Activated B cell treated with CpG ODN at 0.5 μM for 24 hours (primary cell): ENCODE data around the gene NANP. TPM values are rescaled to one million over a fixed set of nuclear protein-coding genes. Genes with fewer than 3 reads are reported as not detected.
"Not testable (repeated sequence)": the region's sequence is repeated elsewhere in the genome, so short reads cannot be mapped to it uniquely, and the experiment has no call there.

Experiments used
- ATAC-seq: fragments of 200-7000 bp; cut with Tn5 transposase; one replicate; pipeline ENCODE4 v1.10.0; 2021; ENCODE audit warnings: low read depth, mild to moderate bottlenecking, moderate library complexity
- CTCF ChIA-PET: fragments of 350-600 bp; sonication (Branson Sonifier 250); formaldehyde crosslinking; loops from one replicate; lab custom pipeline; 2021; ENCODE audit warnings: antibody characterized with exemption; lab: Charles Lee
- POLR2A ChIA-PET: fragments of 350-600 bp; sonication (Branson Sonifier 250); formaldehyde crosslinking; loops from one replicate; lab custom pipeline; 2021; ENCODE audit warnings: antibody characterized with exemption; lab: Charles Lee
- DNase-seq: peaks from one replicate; pipeline ENCODE4 v3.0.0; 2022
- H3K27ac Mint-ChIP-seq: one replicate; pipeline ENCODE4 v1.8.0; 2020; ENCODE audit warnings: mixed read lengths
- H3K27me3 Mint-ChIP-seq: one replicate; pipeline ENCODE4 v1.8.0; 2021; ENCODE audit warnings: mixed read lengths
- H3K36me3 Mint-ChIP-seq: one replicate; pipeline ENCODE4 v1.8.0; 2021; ENCODE audit warnings: low read depth, mixed read lengths
- H3K4me1 Mint-ChIP-seq: one replicate; pipeline ENCODE4 v1.8.0; 2021; ENCODE audit warnings: mixed read lengths
- H3K4me3 Mint-ChIP-seq: one replicate; pipeline ENCODE4 v1.8.0; 2020; ENCODE audit warnings: mild to moderate bottlenecking, mixed read lengths
- H3K9me3 Mint-ChIP-seq: one replicate; pipeline ENCODE4 v1.8.0; 2020; ENCODE audit warnings: mixed read lengths
- intact Hi-C: fragments of 100-400 bp; cut with micrococcal nuclease; formaldehyde crosslinking; loops from one replicate; pipeline ENCODE4 v1.15.1; 2024
- total RNA-seq: library from RNA; stranded (reverse); gene quantifications from 2 replicates; pipeline ENCODE4 v1.2.3, GENCODE V29; 2022
- TF ChIP-seq, protein P1 (sequence below): fragments of 200-600 bp; IDR thresholded peaks from one replicate; pipeline ENCODE4 v1.8.0; 2022; ENCODE audit warnings: antibody characterized with exemption, mild to moderate bottlenecking

NANP gene
- total RNA-seq, 1 donor from 2014 or later, result 2.7 TPM

GRCh38 chr20:25606094-25606695 lies 17.6 kb downstream of the NANP start:
- no peak overlapping the region for H3K4me3 Mint-ChIP-seq
- TF ChIP-seq, protein P1, sequence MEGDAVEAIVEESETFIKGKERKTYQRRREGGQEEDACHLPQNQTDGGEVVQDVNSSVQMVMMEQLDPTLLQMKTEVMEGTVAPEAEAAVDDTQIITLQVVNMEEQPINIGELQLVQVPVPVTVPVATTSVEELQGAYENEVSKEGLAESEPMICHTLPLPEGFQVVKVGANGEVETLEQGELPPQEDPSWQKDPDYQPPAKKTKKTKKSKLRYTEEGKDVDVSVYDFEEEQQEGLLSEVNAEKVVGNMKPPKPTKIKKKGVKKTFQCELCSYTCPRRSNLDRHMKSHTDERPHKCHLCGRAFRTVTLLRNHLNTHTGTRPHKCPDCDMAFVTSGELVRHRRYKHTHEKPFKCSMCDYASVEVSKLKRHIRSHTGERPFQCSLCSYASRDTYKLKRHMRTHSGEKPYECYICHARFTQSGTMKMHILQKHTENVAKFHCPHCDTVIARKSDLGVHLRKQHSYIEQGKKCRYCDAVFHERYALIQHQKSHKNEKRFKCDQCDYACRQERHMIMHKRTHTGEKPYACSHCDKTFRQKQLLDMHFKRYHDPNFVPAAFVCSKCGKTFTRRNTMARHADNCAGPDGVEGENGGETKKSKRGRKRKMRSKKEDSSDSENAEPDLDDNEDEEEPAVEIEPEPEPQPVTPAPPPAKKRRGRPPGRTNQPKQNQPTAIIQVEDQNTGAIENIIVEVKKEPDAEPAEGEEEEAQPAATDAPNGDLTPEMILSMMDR, result no peak
- H3K4me1 Mint-ChIP-seq, result peaks cover 2% of the 10 kb centered on the region
- ChIA-PET CTCF (no interaction called here), POLR2A (no interaction called here)
- no peaks in the 10 kb centered on the region for H3K36me3 Mint-ChIP-seq
- H3K27ac Mint-ChIP-seq, result no peak overlapping the region
- no peak for ATAC-seq
- no peak for DNase-seq
- intact Hi-C loops, result no loop called here
- no peaks in the 10 kb centered on the region for H3K9me3 Mint-ChIP-seq
- H3K27me3 Mint-ChIP-seq, result no peaks in the 10 kb centered on the region

DNA sequence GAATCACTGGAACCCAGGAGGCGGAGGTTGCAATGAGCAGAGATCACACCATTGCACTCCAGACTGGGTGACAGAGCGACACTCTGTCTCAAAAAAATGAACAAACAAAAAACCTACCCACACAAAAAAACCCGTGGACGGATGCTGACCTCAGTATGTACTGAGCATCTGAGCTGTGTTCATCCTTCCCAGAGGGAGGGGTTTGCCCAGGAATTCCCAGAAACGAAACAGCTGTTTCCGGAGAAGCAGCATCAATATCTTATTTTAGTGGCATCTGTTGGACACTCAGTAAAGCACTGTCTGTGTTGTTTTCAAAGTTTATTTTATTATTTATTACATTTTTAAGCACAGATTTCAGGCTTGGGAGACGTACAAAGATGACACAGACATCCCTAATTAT lies 18.7 kb downstream of the NANP start:
- peaks cover 2% of the 10 kb centered on the region for H3K4me1 Mint-ChIP-seq
- TF ChIP-seq, protein P1, result no peak
- ChIA-PET CTCF (no interaction called here), POLR2A (no interaction called here)
- ATAC-seq, result no peak
- no peaks in the 10 kb centered on the region for H3K36me3 Mint-ChIP-seq
- H3K9me3 Mint-ChIP-seq, result no peaks in the 10 kb centered on the region
- no peak overlapping the region for H3K27ac Mint-ChIP-seq
- DNase-seq, result no peak
- H3K27me3 Mint-ChIP-seq, result peaks cover under 1% of the 10 kb centered on the region
- H3K4me3 Mint-ChIP-seq, result no peak overlapping the region
- intact Hi-C loops, result no loop called here

GRCh38 chr20:25604611-25605010 lies 19.2 kb downstream of the NANP start:
- Mint-ChIP-seq H3K9me3 (no peaks in the 10 kb centered on the region), H3K36me3 (no peaks in the 10 kb centered on the region), H3K27ac (no peak overlapping the region), H3K27me3 (peaks cover 2% of the 10 kb centered on the region), H3K4me1 (peaks cover 2% of the 10 kb centered on the region), H3K4me3 (no peak overlapping the region)
- intact Hi-C loops, result no loop called here
- no peak for DNase-seq
- ChIA-PET CTCF (no interaction called here), POLR2A (no interaction called here)
- no peak for ATAC-seq
- TF ChIP-seq, protein P1, result no peak

DNA sequence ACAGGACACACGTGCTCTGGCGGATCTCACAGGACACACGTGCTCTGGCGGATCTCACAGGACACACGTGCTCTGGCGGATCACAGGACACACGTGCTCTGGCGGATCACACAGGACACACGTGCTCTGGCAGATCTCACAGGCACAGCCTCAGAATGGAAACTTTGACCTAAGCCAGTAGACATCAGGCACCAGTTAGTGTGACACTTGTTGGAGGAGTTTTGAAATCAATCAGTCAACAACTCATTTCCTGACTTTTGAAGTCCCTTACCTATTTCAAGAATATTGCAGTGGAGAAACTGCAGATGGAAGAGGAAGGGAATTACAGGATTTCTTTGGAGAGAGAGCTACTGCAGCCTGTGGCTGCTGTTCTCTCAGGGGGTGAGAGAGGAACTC lies 20.9 kb downstream of the NANP start:
- intact Hi-C loops, H3K9me3 Mint-ChIP-seq, H3K27ac Mint-ChIP-seq, H3K36me3 Mint-ChIP-seq, CTCF ChIA-PET, ATAC-seq, H3K4me3 Mint-ChIP-seq, POLR2A ChIA-PET, H3K27me3 Mint-ChIP-seq, H3K4me1 Mint-ChIP-seq, DNase-seq: not testable (repeated sequence)

DNA sequence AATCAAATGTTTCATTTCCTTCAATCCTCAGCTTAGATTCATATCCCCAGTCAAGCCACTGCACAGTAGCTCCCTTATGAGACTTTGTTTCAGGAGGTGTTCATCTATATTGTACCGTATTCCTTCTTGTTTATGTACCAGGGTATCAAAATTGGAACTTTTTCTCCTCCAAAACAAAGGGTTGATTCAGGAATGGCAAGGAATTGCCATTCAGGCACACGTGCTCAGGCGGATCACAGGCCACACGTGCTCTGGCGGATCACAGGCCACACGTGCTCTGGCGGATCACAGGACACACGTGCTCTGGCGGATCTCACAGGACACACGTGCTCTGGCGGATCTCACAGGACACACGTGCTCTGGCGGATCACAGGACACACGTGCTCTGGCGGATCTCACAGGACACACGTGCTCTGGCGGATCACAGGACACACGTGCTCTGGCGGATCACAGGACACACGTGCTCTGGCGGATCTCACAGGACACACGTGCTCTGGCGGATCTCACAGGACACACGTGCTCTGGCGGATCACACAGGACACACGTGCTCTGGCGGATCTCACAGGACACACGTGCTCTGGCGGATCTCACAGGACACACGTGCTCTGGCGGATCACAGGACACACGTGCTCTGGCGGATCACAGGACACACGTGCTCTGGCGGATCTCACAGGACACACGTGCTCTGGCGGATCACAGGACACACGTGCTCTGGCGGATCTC lies 21.5 kb downstream of the NANP start:
- POLR2A ChIA-PET, H3K27ac Mint-ChIP-seq, H3K4me1 Mint-ChIP-seq, H3K4me3 Mint-ChIP-seq, DNase-seq, ATAC-seq, intact Hi-C loops, CTCF ChIA-PET, H3K27me3 Mint-ChIP-seq, H3K36me3 Mint-ChIP-seq, H3K9me3 Mint-ChIP-seq: not testable (repeated sequence)

- Mint-ChIP-seq H3K27me3 (peaks cover 2% of the 10 kb centered on the region), H3K36me3 (no peaks in the 10 kb centered on the region), H3K4me1 (no peaks in the 10 kb centered on the region), H3K27ac (no peak overlapping the region), H3K4me3 (no peak overlapping the region), H3K9me3 (no peaks in the 10 kb centered on the region)
- TF ChIP-seq, protein P1, result no peak
- ChIA-PET POLR2A (no interaction called here), CTCF (no interaction called here)
- ATAC-seq, result no peak
- intact Hi-C loops, result no loop called here
- DNase-seq, result no peak
These were observed 22.2 kb downstream of the NANP start for GRCh38 chr20:25601659-25602058.
